PC-9 (cell line): ENCODE results near the gene COX4I2. TPM values are rescaled to one million over a fixed set of nuclear protein-coding genes. Genes with fewer than 3 reads are reported as not detected.

Experiments used
- BruUV-seq: library from RNA; stranded (reverse); fragments of 400-500 nt; replicated peaks from 2 replicates; lab custom pipeline; 2021; lab: Mats Ljungman, UMichigan
- CTCF ChIA-PET: fragments of 300-600 bp; sonication (Branson Sonifier 250); formaldehyde crosslinking; loops from one replicate; lab custom pipeline; 2022; ENCODE audit warnings: antibody characterized with exemption; lab: Charles Lee
- POLR2A ChIA-PET: fragments of 300-600 bp; sonication (Branson Sonifier 250); formaldehyde crosslinking; loops from one replicate; lab custom pipeline; 2022; ENCODE audit warnings: antibody characterized with exemption; ENCODE audit not compliant: unreplicated experiment; lab: Charles Lee
- DNase-seq, 2 experiments: peaks; one replicate each; pipeline versions ENCODE4 v3.0.0 to v3.0.0-alpha.2; 2015 to 2022; ENCODE audit warnings: mixed read lengths in 1 of 2
- H2AFZ ChIP-seq: fragments of 200-600 bp; sonication (generic); 2 replicates; pipeline ENCODE4 v1.8.1; 2017; ENCODE audit warnings: antibody characterized with exemption
- H3F3A ChIP-seq: fragments of 200-600 bp; sonication (generic); 2 replicates; pipeline ENCODE4 v1.8.1; 2017; ENCODE audit warnings: antibody characterized with exemption, mild to moderate bottlenecking, low read depth; ENCODE audit not compliant: insufficient read depth
- H3K27ac ChIP-seq: fragments of 200-600 bp; sonication (generic); 2 replicates; pipeline ENCODE4 v1.6.1; 2016; ENCODE audit warnings: mixed run types
- H3K27me3 ChIP-seq: fragments of 200-600 bp; sonication (generic); 2 replicates; pipeline ENCODE4 v1.6.1; 2016; ENCODE audit warnings: low read depth, mixed run types; ENCODE audit not compliant: insufficient read depth
- H3K36me3 ChIP-seq: fragments of 200-600 bp; sonication (generic); 2 replicates; pipeline ENCODE4 v1.6.1; 2016; ENCODE audit warnings: low read depth, mixed run types
- H3K4me1 ChIP-seq: fragments of 200-600 bp; sonication (generic); replicated peaks from 2 replicates; pipeline ENCODE4 v1.6.1; 2016; ENCODE audit warnings: mixed run types; ENCODE audit not compliant: insufficient read depth
- H3K4me2 ChIP-seq: fragments of 200-600 bp; sonication (generic); 2 replicates; pipeline ENCODE4 v1.6.1; 2017; ENCODE audit warnings: mixed run types
- H3K4me3 ChIP-seq: fragments of 200-600 bp; sonication (generic); 2 replicates; pipeline ENCODE4 v1.6.1; 2016; ENCODE audit warnings: mixed run types
- H3K79me2 ChIP-seq: fragments of 200-600 bp; sonication (generic); 2 replicates; pipeline ENCODE4 v1.6.1; 2017; ENCODE audit warnings: low read depth, mixed run types
- H3K9me2 ChIP-seq: fragments of 200-600 bp; sonication (generic); 2 replicates; pipeline ENCODE4 v1.8.1; 2017; ENCODE audit warnings: mild to moderate bottlenecking; ENCODE audit not compliant: insufficient read depth
- H3K9me3 ChIP-seq: fragments of 200-600 bp; sonication (generic); 2 replicates; pipeline ENCODE4 v1.8.1; 2016; ENCODE audit warnings: low read depth; ENCODE audit not compliant: insufficient read depth
- H4K20me1 ChIP-seq: fragments of 200-600 bp; sonication (generic); 2 replicates; pipeline ENCODE4 v1.8.1; 2017; ENCODE audit not compliant: insufficient read depth
- EZH2 ChIP-seq: fragments of 200-600 bp; sonication (generic); IDR thresholded peaks from 2 replicates; pipeline ENCODE4 v1.8.0; 2017; ENCODE audit warnings: antibody characterized with exemption, low read depth
- intact Hi-C: fragments of 100-400 bp; cut with micrococcal nuclease; formaldehyde crosslinking; loops from one replicate; pipeline ENCODE4 v1.10.0; 2022; ENCODE audit not compliant: unreplicated experiment
- total RNA-seq: library from RNA; stranded (reverse); gene quantifications from 2 replicates; pipeline ENCODE4 v1.2.3, GENCODE V29; 2021
- TF ChIP-seq, protein P1 (sequence below): fragments of 200-600 bp; sonication (generic); conservative IDR thresholded peaks from 2 replicates; pipeline ENCODE4 v1.6.1; 2017; ENCODE audit warnings: mixed run types, antibody characterized with exemption, mild to moderate bottlenecking, moderate library complexity

Gene COX4I2
- total RNA-seq, 1 experiment from 2014 or later, result not detected

DNA sequence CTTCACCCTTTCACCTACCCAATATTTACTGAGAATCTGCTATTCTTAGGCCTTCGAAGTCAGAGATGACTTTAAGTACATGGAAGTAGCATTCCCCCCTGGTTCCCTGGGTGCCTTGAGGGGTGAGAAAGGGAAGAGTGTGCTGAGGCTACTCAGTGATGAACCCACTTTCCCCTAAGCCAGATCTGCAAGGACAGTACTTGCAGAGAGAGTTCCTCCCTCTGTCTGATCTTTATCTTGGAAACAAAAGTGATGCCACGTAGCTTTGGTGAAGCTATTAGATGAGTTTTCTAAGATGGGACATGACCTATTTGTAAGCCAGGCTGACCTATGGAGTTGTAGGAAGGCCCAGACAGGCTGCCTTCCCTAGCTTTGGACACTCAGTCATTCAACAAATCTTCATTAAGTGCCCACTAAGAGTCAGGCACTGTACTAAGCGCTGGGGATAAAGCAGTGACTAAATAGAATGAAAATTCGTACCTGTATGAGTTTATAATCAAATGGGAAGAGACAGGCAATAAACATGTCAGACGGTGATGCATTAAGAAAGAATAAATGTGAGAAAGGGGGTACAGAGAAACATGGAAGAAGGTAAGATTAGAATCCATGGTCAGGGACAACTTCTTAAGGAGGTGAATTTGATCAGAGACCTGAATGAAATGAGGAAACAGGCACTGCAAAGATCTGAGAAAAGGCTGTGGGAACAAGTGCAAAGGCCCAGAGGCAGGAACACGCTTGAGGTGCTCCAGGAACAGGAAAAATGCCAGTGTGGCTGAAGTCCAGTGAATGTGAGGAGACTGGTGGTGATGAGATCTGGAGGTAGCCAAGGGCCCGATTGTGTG lies 42.8 kb downstream of the COX4I2 start:
- H3K79me2 ChIP-seq, result peaks cover 98% of the 10 kb centered on the region

DNA sequence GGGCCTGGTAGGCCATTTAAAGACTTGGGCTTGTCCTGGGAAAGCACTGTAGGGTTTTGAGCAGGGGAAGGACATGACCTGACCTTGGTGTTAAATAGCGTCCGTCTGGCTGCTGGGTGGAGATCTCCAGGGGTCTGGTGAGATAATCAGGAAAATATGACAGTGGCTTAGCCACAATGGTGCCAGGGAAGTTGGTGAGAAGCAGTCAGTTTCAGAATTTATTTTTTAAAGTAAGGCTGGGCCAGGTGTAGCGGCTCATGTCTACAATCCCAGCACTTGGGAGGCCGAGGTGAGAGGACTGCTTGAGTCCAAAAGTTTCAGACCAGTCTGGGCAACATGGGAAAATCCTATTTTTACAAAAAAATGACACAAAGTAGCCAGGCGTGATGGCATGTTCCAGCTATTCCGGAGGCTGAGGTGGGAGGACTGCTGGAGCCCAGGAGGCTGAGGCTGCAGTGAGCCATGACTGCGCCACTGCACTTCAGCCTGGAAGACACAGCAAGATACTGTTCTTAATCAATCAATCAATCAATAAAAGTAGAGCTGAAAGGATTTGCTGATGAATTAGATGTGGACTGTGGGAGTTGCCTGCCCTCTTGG lies 43.5 kb downstream of the COX4I2 start:
- no peaks in the 10 kb centered on the region for H3K9me3 ChIP-seq
- no peak overlapping the region for H3K4me2 ChIP-seq
- H3K9me2 ChIP-seq, result no peaks in the 10 kb centered on the region
- POLR2A ChIA-PET, result no interaction called here
- intact Hi-C loops, result no loop called here
- H4K20me1 ChIP-seq, result peaks cover 43% of the 10 kb centered on the region
- CTCF ChIA-PET, result no interaction called here
- H3K4me3 ChIP-seq, result no peak overlapping the region
- peaks cover 73% of the 10 kb centered on the region for H3K36me3 ChIP-seq
- no peak overlapping the region for H2AFZ ChIP-seq
- peaks cover 98% of the 10 kb centered on the region for H3K79me2 ChIP-seq
- peak overlapping the region; percentile 40 for H3K27ac ChIP-seq
- DNase-seq, result no peak
- no peak for TF ChIP-seq EZH2
- TF ChIP-seq, protein P1, sequence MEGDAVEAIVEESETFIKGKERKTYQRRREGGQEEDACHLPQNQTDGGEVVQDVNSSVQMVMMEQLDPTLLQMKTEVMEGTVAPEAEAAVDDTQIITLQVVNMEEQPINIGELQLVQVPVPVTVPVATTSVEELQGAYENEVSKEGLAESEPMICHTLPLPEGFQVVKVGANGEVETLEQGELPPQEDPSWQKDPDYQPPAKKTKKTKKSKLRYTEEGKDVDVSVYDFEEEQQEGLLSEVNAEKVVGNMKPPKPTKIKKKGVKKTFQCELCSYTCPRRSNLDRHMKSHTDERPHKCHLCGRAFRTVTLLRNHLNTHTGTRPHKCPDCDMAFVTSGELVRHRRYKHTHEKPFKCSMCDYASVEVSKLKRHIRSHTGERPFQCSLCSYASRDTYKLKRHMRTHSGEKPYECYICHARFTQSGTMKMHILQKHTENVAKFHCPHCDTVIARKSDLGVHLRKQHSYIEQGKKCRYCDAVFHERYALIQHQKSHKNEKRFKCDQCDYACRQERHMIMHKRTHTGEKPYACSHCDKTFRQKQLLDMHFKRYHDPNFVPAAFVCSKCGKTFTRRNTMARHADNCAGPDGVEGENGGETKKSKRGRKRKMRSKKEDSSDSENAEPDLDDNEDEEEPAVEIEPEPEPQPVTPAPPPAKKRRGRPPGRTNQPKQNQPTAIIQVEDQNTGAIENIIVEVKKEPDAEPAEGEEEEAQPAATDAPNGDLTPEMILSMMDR, result no peak
- H3K4me1 ChIP-seq, result peaks cover 37% of the 10 kb centered on the region
- no TSS peak for BruUV-seq
- H3K27me3 ChIP-seq, result no peaks in the 10 kb centered on the region
- peaks cover 59% of the 10 kb centered on the region for H3F3A ChIP-seq

More for the DNA sequence above, 42.8 kb downstream of the COX4I2 start:
- Histone ChIP-seq H3K4me3 (no peak overlapping the region), H3K36me3 (peaks cover 73% of the 10 kb centered on the region), H3K4me2 (peak overlapping the region; percentile 15; the same call in 1 of the 2 replicates), H3F3A (peaks cover 55% of the 10 kb centered on the region), H2AFZ (no peak overlapping the region), H4K20me1 (peaks cover 48% of the 10 kb centered on the region), H3K9me3 (no peaks in the 10 kb centered on the region), H3K9me2 (no peaks in the 10 kb centered on the region), H3K27ac (peak overlapping the region; percentile 40), H3K4me1 (peaks cover 37% of the 10 kb centered on the region), H3K27me3 (no peaks in the 10 kb centered on the region)
- BruUV-seq, result no TSS peak
- CTCF ChIA-PET, result interaction anchor here (0.6 kb wide), 1 partner anchor 19 kb away, joined by 5 read pairs; no protein-coding TSS in a partner anchor
- POLR2A ChIA-PET, result interaction anchor here (0.5 to 0.9 kb wide), 4 partner anchors 33 to 427 kb away, joined by 3 to 7 read pairs (median 6); no protein-coding TSS in a partner anchor
- TF ChIP-seq EZH2, result no peak
- TF ChIP-seq, protein P1, result no peak
- no peak for DNase-seq
- intact Hi-C loops, result no loop called here

DNA sequence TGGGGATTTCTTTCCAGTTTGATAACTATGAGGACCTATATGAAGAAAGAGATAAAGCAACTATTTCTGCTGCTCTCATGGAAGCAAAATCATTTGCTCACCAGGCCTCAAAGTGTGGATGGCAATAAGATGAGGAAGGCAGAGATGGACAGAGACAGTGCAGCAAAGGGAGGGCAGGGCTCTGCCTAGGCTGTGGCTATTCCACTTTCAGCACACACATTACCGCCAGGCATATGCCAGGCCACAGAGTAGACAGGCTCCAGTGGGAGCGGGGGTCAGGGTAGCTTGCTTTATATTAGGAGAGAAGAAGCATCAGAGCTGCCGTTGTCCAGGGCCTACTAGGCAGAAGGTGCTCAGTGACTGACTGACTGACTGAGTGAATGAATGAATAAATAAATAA lies 44.1 kb downstream of the COX4I2 start:
- Histone ChIP-seq H3K9me2 (no peaks in the 10 kb centered on the region), H3K27me3 (no peaks in the 10 kb centered on the region), H3K4me1 (peaks cover 37% of the 10 kb centered on the region), H3K9me3 (no peaks in the 10 kb centered on the region), H4K20me1 (peaks cover 40% of the 10 kb centered on the region), H3K4me3 (no peak overlapping the region), H2AFZ (no peak overlapping the region), H3F3A (peaks cover 64% of the 10 kb centered on the region), H3K4me2 (no peak overlapping the region), H3K36me3 (peaks cover 75% of the 10 kb centered on the region), H3K79me2 (peaks cover 98% of the 10 kb centered on the region), H3K27ac (peak overlapping the region; percentile 40; the same call in 1 of the 2 replicates)
- POLR2A ChIA-PET, result no interaction called here
- intact Hi-C loops, result no loop called here
- no peak for DNase-seq
- no TSS peak for BruUV-seq
- TF ChIP-seq, protein P1, result no peak
- no peak for TF ChIP-seq EZH2
- CTCF ChIA-PET, result interaction anchor here (0.6 kb wide), 1 partner anchor 11 kb away, joined by 3 read pairs; no protein-coding TSS in a partner anchor
